WTC11 (cell line): ENCODE measurements around the gene TEKTIP1.
A peak's percentile ranks its signal among the peaks of the same experiment; 100 is the strongest.

ENCODE experiments used
- E2F5 ChIP-seq: sonication (generic); formaldehyde crosslinking; IDR thresholded peaks from 2 replicates; pipeline ENCODE4 v1.8.1; 2022; ENCODE audit warnings: mild to moderate bottlenecking, moderate library complexity, missing genetic modification reagents
- ESRRA ChIP-seq: sonication (generic); formaldehyde crosslinking; IDR thresholded peaks from 2 replicates; pipeline ENCODE4 v1.8.1; 2022; ENCODE audit warnings: mild to moderate bottlenecking, missing genetic modification reagents, borderline replicate concordance
- SP1 ChIP-seq: sonication (generic); formaldehyde crosslinking; conservative IDR thresholded peaks from 2 replicates; pipeline ENCODE4 v1.8.1; 2022; ENCODE audit warnings: missing genetic modification reagents

GRCh38 chr19:3500429-3501101, 38.4 kb upstream of the TEKTIP1 start, which contains the start of gene DOHH:
- no peak for TF ChIP-seq ESRRA (CRISPR knock-in tag)
- no peak; the same call in 1 of the 2 replicates for TF ChIP-seq E2F5 (CRISPR knock-in tag)
- peak; percentile 94 for TF ChIP-seq SP1 (CRISPR knock-in tag)
